HL-60 (cell line): ENCODE measurements around the gene CAMK1D.

Experiments
- DNase-seq, 2 experiments: peaks; one replicate each; pipeline ENCODE4 v3.0.0-alpha.2; 2010 to 2020; ENCODE audit warnings: low read depth in 1 of 2, low spot score in 1 of 2
- H3K27ac ChIP-seq: fragments of 250-450 bp; sonication (Bioruptor Pico); replicated peaks from 2 replicates; pipeline ENCODE4 v1.5.1; 2020; ENCODE audit warnings: mild to moderate bottlenecking, moderate library complexity
- H3K27me3 ChIP-seq: fragments of 250-450 bp; sonication (Bioruptor Pico); 2 replicates; pipeline ENCODE4 v1.5.1; 2021; ENCODE audit warnings: mild to moderate bottlenecking, moderate library complexity; ENCODE audit not compliant: insufficient read depth, poor library complexity, severe bottlenecking
- H3K4me3 ChIP-seq: replicated peaks from 2 replicates; pipeline ENCODE4 v1.5.1; 2011; ENCODE audit warnings: mild to moderate bottlenecking, control low read depth, low read length; ENCODE audit not compliant: insufficient read depth
- GABPA ChIP-seq: IDR thresholded peaks from 2 replicates; pipeline ENCODE4 v1.6.1; 2012; ENCODE audit warnings: low read depth
- POLR2AphosphoS5 ChIP-seq: IDR thresholded peaks from 2 replicates; pipeline ENCODE4 v1.6.1; 2012; ENCODE audit warnings: low read depth
- SPI1 ChIP-seq: IDR thresholded peaks from 2 replicates; pipeline ENCODE4 v1.6.1; 2012; ENCODE audit warnings: low read depth, mild to moderate bottlenecking, borderline replicate concordance
- TF ChIP-seq, protein P1 (sequence below): IDR thresholded peaks from one replicate; pipeline ENCODE4 v1.5.1; 2011; ENCODE audit warnings: low read length, control low read depth, inconsistent platforms; ENCODE audit not compliant: insufficient read depth
- TF ChIP-seq, protein P2 (sequence below): IDR thresholded peaks from 2 replicates; pipeline ENCODE4 v1.6.1; 2012; ENCODE audit warnings: low read depth; ENCODE audit not compliant: insufficient replicate concordance

Gene CAMK1D

DNA sequence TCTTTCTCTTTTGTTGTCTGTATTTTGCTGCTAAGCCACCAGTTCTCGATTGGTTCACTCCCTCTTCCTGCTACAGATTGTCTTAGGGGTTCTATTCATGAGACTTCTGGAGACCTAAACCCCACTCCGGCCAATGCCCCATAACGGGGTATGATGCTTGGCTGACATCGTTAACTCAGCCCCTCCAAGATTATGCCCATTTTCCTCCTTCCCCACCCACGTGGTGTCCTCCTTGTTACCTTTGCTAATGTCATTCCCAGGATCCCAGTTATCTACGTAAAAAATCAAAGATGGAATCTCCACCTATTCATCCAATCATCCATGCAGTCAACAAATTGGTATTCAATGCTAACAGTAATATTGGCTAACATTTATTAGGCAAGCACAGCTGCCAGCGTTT is 228.3 kb downstream of the CAMK1D start:
- TF ChIP-seq, protein P1, sequence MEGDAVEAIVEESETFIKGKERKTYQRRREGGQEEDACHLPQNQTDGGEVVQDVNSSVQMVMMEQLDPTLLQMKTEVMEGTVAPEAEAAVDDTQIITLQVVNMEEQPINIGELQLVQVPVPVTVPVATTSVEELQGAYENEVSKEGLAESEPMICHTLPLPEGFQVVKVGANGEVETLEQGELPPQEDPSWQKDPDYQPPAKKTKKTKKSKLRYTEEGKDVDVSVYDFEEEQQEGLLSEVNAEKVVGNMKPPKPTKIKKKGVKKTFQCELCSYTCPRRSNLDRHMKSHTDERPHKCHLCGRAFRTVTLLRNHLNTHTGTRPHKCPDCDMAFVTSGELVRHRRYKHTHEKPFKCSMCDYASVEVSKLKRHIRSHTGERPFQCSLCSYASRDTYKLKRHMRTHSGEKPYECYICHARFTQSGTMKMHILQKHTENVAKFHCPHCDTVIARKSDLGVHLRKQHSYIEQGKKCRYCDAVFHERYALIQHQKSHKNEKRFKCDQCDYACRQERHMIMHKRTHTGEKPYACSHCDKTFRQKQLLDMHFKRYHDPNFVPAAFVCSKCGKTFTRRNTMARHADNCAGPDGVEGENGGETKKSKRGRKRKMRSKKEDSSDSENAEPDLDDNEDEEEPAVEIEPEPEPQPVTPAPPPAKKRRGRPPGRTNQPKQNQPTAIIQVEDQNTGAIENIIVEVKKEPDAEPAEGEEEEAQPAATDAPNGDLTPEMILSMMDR: no peak
- TF ChIP-seq POLR2AphosphoS5: no peak
- no peak for TF ChIP-seq SPI1
- TF ChIP-seq, protein P2, sequence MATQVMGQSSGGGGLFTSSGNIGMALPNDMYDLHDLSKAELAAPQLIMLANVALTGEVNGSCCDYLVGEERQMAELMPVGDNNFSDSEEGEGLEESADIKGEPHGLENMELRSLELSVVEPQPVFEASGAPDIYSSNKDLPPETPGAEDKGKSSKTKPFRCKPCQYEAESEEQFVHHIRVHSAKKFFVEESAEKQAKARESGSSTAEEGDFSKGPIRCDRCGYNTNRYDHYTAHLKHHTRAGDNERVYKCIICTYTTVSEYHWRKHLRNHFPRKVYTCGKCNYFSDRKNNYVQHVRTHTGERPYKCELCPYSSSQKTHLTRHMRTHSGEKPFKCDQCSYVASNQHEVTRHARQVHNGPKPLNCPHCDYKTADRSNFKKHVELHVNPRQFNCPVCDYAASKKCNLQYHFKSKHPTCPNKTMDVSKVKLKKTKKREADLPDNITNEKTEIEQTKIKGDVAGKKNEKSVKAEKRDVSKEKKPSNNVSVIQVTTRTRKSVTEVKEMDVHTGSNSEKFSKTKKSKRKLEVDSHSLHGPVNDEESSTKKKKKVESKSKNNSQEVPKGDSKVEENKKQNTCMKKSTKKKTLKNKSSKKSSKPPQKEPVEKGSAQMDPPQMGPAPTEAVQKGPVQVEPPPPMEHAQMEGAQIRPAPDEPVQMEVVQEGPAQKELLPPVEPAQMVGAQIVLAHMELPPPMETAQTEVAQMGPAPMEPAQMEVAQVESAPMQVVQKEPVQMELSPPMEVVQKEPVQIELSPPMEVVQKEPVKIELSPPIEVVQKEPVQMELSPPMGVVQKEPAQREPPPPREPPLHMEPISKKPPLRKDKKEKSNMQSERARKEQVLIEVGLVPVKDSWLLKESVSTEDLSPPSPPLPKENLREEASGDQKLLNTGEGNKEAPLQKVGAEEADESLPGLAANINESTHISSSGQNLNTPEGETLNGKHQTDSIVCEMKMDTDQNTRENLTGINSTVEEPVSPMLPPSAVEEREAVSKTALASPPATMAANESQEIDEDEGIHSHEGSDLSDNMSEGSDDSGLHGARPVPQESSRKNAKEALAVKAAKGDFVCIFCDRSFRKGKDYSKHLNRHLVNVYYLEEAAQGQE: no peak
- no peak for TF ChIP-seq GABPA
- DNase-seq: no peak

DNA sequence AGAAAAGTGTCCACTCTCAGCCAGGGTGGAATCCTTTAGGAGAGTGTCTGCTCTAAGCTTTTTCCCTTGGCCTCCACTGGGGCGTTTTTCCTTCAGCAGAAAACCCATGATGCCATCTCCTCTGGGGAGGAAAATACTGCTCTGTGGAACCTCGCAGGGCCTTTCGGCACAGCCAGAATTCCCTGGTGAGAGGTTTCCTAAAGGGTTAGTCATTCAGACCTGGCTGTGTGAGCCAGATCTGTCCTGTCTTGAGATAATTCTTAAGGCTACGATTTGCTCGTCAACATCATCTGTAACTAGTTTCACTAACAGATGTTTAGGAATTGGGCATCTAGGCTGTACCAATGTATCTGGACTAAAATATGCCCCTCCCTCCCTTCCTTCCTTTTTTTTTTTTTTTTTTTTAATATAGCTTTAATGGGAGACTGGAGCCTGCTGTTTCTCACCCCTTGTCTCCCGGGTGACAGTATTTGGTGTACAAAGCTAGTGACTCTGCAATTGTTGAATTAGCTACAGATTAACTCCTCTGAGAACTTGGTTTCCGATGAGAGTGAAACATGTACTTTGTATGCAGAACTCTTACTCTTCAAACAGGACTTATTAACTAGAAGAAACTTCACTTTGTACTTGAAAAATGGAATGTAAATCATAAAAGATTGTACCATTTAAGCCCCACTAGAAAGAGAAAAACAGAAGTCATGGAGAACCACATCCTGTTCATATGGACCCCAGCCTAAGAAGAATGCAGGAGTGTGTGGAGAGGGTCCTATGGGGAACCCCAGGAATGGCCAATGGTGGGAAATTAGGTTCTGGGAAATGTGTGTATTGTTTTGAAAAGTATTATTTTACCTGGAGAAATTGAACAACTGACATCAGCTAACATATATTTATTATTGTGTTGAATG is 230.9 kb downstream of the CAMK1D start:
- no peak overlapping the region for H3K4me3 ChIP-seq
- TF ChIP-seq, protein P1: no peak
- TF ChIP-seq POLR2AphosphoS5 (no peak), SPI1 (no peak), GABPA (no peak)
- TF ChIP-seq, protein P2: no peak
- no peaks in the 10 kb centered on the region for H3K27me3 ChIP-seq
- no peak overlapping the region for H3K27ac ChIP-seq
- no peak for DNase-seq

More for the DNA sequence above, 228.3 kb downstream of the CAMK1D start:
- Histone ChIP-seq H3K27ac (no peak overlapping the region), H3K27me3 (no peaks in the 10 kb centered on the region), H3K4me3 (no peak overlapping the region)

DNA sequence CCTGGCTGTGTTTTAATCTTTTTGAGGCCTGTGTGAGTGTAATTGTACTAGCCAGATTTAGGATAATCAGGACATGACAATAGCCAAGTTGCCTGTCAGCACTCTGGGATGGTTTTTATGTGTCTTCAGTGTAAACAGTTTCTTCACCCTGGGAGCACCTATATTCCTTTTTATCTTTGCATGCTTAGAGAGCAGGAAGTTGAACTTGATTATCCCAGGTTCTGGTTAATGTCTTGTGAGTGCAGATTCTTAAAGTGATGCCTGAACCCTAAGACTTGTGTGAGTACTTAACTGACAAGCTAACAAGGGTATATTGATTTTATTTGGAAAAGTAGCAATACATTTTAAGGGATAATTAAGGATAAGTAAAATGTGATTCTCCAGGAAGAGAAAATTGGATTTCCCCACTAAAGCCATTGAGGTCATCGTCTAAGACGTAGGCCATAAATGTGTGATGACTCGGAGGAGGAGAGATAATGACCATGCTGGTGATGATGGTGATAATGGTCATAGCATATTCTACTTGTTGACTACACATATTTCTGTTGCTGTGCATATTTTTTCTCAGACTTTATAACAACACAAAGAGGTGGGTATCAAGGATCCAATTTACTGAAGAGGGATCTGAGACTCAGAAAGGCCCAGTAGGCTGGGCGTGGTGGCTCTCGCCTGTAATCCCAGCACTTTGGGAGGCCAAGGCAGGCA is 234.7 kb downstream of the CAMK1D start:
- H3K4me3 ChIP-seq: no peak overlapping the region
- TF ChIP-seq, protein P1: no peak
- TF ChIP-seq POLR2AphosphoS5: no peak
- TF ChIP-seq GABPA: no peak
- TF ChIP-seq, protein P2: no peak
- no peak for TF ChIP-seq SPI1
- H3K27me3 ChIP-seq: no peaks in the 10 kb centered on the region
- no peak overlapping the region for H3K27ac ChIP-seq
- no peak for DNase-seq
